Activated CD8-positive, alpha-beta memory T cell treated with anti-CD3 and anti-CD28 coated beads, Interleukin-2, amount 50 U/mL, for 4 hours (primary cell): ENCODE results near the gene C12orf75.
A peak's percentile ranks its signal among the peaks of the same experiment; 100 is the strongest.
"Not testable (repeated sequence)": the region's sequence is repeated elsewhere in the genome, so short reads cannot be mapped to it uniquely, and the experiment has no call there.

Source experiments
- DNase-seq: peaks from one replicate; pipeline ENCODE4 v3.0.0-alpha.2; 2020

The C12orf75 gene

DNA sequence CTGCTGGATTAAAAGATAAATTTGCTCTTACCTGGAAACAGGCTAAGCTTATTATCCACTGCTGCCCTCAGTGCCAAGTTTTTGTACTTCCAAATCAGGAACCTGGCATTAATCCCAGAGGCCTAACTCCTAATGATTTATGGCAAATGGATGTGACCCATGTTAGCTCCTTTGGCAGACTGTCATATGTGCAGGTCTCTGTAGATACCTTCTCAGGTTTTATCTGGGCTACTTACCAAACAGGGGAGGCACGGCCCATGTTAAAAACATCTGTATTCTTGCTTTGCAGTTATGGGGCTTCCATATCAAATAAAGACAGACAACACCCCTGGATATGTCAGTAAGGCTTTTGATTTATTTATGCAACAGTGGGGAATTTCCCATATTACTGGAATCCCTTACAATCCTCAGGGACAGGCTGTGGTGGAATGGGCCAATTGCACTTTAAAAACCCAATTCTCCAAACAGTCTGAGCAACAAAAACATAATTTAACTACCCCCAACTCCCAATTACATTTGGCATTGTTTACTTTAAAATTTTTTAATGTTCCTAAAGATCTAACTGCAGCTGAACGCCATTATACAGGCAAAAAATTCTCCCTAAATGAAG is 19.9 kb upstream of the C12orf75 start:
- not testable (repeated sequence) for DNase-seq

DNA sequence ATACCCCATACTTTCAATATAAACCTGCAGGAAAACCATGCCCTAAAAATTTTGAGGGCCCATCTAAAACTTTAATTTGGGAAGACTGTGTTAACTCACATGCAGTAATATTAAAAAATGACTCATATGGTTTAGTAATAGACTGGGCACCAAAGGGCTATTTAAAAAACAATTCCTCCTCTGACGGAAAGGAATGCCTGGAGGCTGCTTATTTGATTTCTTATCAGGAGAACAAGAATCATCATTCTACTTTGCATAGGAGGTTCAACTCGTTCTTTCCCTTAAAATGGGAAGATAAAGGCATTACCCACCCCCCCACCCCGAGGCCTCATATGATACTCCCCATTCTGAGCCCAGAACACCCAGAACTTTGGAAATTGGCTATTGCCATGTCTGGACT is 18.6 kb upstream of the C12orf75 start:
- not testable (repeated sequence) for DNase-seq

DNA sequence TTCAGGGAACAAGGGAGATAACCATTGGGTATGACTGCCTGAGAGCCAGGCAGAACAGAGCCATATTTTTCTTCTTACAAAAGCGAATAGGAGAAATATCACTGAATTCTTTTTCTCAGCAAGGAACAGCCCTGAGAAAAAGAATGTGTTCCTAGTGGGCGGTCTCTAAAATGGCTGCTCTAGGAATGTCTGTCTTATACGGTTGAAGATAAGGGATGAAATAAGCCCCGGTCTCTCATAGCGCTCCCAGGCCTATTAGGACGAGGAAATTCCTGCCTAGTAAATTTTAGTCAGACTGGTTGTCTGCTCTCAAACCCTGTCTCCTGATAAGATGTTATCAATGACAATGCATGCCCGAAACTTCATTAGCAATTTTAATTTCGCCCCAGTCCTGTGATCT is 16.7 kb upstream of the C12orf75 start:
- not testable (repeated sequence) for DNase-seq

DNA sequence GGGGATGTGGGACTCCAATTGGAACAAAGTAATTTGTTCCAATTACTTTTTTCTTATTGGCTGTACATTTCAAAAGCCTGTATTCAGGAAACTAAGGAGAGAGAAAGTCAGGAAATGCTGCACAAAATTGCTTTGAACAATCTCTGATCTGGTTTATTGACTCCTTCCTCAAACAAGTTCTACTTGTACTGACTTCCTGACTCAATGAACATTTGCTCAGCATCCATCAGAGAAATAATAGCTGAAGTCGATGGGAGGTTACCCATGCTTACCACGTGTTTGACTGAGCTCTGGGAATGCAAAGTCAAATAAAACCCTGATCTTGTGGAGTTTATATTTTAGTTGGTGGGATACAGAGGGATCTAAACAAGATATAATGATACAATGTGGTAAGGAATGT is 15.4 kb upstream of the C12orf75 start:
- no peak for DNase-seq

DNA sequence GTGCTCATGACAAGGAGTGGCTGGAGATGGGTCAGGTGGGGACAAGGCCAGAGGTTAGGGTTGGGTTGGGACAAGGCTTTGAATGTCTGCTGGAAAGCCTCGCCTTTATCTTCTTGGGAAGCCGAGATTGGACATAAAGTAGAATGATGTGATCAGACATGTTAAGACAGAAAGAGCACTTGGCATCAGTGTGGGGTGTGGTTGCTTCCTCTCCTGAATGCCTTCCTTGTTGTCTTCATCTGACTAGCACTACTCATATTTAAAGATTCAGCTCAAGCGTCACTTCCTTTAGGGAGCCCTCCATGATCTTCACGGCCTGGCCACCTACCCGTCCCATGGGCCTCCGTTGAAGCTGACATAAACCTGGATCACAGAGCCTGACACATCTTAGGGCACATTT is 14.8 kb upstream of the C12orf75 start:
- no peak for DNase-seq

DNA sequence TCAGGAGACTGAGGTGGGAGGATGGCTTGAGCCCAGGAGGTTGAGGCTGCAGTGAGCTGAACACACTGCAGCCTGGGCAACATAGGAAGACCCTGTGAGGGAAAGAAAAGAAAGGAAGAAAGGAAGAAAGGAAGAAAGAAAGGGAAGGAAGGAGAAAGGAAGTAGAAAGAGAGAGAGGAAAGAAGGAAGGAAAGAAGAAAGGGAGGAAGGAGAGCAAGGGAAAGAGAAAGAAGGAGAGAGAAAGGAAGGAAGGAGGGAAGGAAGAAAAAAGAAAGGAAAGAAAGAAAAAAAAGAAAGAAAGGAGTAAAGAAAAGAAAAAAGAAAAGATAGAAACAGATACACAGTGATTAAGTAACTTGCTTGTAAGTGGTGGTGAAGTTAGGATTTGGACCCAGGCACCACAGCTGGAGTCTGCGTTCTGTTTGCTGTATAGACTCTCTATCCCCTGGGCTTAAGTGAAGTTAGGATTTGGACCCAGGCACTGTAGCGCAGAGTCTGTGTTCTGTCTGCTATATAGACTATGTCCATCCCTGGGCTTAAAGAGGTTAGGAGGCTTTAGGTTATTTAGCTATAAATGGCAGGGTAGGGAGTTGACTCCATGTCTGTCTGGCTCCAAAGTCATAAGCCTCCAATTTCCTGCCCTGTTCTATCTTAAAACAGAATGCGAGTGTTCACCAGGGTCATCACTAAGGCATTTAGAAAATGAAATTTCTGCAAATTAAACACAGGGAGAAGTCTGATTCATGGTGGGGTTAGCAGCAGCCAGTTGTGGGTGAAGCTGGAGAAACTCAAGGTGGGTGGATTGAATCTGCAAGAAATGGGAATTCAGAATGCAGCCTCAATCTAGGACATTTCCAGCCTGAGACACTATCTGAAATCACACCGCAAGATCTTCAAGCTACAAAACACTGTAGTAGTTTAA is 13.3 kb upstream of the C12orf75 start:
- no peak for DNase-seq

DNA sequence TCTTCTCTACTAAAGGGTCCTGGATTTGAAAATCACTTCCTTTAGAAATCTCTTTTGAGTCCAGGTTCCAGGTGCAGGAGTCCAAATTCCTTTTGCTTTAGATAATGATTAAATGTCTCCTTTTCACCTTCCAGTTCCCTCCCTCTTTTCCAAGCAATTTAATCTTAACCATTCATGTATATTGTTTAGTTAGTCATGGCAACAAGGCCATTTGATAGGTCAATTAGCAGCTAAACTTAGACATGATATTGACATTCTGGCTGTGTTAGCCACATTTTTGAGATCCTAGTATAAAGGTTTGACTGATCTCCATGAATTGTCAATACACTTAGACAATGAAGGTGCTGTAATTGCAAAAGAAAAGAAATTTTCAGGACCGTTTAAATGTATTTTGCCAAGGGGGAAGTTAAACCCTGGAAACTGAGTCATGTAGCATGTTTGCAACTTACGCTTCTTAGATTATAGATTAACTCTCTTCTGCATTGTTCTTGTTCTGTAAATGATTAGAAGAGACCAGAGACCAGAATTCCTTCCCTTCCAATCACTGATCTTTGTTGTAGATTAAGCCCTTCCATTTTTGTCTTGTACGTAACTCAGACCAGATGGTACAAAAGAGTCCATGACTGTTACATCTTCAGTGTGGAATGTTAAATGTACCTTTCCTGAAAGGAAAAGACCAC is 12.4 kb upstream of the C12orf75 start:
- no peak for DNase-seq

DNA sequence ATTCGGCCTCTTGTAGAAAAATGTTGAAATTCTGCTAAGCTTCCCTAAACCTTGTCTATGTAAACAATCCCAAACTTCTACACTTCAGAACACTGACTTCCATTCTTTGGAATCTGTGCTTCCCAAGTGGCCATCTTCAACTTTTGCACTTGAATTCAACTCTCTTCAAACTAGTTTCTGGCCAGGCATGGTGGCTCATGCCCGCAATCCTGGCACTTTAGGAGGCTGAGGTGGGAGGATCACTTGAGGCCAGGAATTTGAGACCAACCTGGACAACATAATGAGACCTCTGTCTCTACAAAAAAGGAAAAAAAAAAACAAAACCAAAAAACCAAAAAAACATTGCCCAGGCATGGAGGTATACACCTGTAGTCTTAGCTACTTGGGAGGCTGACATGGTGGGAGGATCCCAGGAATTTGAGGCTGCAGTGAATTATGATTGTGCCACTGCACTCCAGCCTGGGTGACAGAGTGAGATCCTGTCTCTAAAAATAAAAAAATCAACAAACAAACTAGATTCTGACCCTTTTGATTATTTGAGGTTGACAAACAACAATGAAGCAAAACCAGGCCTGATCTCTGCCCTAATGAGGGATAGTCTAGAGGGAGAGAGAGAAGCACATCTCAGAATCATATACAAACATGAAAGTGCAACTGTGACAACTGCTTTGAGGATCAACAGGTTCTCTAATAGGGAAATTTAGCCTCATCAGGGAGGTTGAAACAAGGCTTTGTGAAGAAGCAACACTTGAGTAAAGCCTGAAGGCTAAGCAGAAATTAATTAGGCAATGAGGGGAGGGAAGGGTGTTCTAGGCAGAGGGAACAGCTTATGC is 11.6 kb upstream of the C12orf75 start:
- DNase-seq, result no peak

DNA sequence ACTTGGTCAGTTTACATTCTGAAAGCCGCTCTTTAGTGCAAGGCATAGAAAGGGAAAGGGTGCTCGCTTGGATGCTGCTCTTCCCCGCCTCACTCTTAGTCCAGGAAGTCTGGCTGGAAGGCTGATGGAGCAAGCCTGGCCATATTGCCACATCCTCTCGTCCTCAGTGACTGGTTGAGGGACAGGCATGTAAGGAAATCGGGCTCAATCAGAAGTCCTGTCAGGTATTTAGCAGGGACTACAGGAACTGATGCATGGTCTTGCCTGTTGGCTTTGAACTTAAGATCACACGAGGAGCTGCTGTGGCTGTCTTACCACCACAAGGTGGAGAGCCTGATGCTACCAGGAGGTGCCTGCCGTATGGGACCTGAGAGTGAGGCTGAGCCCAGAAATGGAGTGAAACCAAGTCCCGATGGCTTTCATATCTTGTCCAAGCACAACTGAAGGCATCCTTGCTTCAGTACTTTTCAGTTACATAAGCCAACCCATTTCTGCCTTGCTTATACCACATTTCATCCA is 10.7 kb upstream of the C12orf75 start:
- peak; percentile 21 for DNase-seq

DNA sequence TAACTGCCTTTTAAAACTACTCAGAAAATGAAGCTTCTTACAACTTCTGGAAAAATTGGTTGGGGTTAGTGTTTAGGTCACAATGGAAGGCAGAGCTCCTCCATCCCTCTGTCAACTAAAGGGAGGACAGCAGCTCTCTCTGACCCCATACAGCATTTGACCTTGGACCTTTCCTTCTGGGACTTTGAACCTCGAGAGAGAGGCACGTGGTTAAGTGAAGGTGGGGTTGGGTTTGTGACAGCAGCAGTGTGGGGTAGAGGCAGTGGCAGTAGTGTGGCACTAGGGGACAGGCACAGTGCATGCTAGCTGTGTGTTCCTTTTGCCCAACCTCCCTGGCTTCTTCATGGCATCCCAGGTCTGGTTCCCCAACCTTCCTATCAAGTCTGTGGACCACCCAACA is 9.4 kb upstream of the C12orf75 start:
- no peak for DNase-seq

DNA sequence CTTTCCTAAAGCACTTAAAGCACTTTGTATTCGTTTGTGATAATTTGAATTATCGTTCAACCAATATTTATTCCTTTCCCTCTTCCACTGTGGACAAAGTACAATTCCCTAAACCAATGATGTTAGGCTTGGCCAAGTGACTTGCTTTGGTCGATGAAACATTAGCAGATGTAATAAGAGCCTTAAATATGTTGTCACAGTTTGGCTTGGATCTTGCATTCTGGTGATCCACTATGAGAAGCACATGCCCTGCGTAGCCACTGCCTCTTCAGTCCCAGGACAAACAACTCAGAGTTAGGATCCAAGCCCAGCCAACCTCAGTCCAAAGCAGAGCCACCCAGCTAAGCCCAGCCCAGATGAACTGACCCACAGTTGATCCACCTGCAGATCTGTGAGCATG is 8.4 kb upstream of the C12orf75 start:
- DNase-seq, result no peak

DNA sequence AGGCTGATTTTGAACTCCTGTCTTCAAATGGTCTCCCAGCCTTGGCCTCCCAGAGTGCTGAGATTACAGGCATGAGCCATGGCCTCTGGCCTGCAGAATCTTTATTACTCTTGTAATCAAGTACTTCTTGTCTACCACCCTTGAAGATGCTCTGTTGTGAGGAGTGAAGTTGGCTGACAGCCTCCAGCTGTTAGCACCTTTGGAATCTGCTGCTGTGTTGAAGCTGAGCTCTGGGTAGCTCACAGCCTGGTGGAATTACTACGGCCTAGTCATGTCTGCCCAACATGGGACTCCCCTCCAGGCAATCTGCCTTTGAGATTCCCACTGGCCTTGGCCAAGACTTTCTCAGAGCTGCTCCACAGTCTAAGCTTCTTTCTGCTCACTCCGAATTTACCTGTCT is 5.8 kb upstream of the C12orf75 start:
- DNase-seq, result no peak

DNA sequence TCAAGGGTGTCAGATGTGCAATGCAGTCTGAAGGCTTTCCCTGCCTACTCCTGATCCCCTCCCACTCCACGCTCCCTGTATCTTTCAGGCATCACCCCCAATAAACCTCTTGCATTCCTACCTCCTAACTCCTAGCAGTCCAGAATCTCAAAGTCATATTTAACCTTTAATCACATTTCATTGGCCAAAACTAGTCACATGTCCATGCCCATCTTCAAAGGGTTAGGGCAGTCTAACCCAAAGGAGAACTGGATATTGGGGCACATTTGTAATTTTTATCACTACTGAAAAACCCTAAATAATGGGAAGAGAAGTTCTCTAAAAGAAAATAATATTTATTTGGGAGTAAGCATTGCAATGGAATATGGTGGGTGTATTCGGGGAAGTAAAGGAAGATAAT is 5.4 kb upstream of the C12orf75 start:
- DNase-seq, result no peak

DNA sequence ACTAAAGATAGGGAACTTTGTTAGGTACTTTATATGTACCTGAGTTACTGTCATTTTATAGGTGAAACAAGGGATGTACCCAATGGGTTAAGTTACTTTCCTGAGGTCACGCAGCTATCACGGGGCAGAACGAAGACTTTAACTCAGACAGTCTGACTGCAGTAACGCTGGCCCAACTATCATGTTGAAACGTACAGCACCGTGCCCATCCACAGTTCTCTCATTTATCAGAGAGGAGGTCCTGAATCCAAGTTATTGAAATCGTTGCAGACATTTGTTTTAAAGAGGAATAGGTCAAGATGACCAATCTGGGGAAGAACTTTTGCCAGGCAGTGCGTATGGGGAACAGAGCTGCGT is 587 bp upstream of the C12orf75 start:
- DNase-seq, result no peak

DNA sequence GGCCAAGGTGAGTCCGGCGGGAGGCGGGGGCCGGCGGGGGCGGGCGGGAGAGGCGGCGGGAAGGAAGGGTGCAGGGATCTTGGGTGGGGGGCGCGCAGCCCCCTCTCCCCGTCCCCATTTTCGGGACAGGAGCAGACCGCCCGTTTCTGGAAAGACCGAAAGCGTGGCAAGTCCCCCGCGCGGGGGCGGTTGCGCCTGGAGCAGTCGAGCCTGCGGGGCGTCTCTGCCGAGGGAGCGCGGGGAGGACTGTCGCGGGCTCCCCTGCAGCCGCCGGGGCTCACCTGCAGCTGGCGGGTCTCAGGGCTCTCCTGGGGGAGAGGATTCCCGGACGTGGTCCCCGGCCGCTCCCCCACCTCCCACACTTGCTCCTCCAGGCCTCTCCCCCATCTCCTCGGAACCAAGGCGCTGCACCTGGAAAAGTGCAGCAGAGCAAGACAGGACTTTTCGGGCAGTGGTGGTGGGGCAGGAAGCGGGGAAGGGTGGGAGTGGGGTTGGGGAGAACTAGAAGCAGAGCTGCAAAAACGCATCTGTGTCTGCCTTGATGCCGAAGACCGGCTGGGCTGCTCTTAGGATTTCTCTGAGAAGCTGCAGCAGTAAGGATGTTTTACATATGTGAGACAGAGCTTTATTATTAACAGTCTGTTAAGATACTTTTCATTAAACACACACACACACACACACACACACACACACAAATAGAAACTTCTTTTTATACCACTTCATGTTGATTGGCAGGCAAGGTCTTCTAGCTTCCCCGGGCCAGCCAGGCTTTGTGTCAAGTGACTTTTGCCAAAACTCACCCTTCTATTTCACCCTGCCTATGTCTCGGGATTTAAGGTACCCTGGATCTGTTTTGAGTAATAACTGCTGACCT is 677 bp downstream of the C12orf75 start:
- peak; percentile 40 for DNase-seq

DNA sequence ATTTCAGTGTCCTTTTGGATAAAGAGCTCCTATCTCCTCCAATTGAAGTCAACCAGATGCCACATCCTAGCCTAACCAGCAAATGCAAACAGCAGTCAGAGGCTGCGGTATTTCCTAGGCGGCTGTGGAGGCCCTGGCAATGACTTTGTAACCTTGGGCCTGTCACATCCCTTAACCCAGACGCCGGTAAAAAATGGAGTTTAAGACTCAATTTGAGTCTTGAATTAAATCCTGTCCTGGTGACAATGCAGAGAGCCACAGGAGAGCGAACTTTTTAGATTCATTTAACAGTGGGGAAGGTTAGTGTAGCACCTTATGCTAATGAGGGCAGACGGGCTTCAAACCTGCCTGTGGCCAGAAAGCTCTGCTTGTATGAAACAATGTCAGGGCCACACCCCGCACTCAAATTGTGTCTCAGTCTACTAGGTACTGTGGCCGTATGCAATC is 1.3 kb downstream of the C12orf75 start:
- DNase-seq, result no peak

DNA sequence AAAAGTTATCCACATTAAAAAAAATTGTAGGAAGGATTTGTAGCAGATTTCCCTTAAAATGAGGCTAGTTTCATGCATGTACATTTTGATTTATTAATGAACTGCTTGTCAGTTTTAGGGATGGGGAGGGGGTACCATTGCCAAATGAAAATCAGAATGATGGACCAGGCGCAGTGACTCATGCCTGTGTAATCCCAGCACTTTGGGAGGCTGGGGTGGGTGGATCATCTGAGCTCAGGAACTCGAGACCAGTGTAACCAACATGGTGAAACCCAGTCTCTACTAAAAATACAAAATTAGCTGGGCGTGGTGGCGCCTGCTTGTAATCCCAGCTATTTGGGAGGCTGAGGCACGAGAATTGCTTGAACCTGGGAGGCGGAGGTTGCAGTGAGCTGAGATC is 1.8 kb downstream of the C12orf75 start:
- not testable (repeated sequence) for DNase-seq

DNA sequence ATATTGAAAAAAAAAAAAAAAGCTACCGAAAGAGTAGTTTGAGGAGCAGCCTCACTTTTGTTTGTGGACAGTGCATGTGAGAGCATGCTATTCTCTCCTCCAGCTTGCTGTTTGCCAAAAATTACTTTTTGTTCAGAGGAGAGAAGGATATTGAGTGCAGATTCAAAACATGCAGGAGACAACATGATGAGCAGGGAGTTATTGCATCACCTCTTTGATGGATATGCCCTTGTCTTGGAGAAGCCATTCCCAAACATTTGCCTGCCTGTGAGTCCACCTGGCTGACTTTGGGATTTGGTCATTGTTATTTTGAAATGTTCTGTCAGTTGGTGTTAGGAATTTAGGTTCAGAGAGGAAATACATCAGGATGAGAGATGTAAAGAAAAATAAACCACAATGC is 2.4 kb downstream of the C12orf75 start:
- no peak for DNase-seq

DNA sequence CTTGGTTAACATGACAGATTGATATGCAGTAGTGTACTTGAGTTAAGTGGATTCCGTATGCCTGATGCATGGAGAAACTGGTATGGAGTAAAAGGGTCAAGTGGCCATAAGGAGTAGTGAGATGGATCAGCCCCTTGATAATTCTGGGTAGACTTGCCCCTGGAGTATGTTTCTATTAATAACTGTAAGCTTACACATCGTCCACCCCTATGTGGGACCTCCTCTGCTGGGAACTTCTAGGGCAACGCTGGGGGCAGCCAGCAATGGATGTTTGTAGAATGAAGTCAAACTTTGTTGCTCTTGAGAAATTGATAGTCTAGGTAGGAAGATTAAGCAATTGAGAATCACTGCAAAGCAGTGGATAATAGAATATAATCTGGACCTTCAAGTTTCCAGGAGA is 3.5 kb downstream of the C12orf75 start:
- no peak for DNase-seq

DNA sequence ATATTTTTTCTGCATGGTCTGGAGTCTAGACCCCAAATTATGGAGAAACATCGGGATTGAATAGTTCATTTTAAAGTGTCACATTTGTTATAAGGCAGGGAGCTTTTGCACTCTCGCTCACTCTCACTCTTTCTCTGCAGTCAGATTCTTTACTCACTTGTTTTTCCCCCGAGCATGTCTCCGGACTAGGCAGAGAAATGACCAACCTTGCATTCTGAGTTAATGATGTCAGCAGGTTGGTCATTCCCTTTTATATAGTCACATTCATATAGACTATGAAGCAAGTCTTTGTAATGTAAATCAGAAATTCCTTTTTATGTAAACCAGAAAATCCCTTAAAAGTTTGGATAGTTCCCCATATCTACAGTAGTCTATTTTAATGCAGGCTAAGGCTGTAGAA is 4.1 kb downstream of the C12orf75 start:
- no peak for DNase-seq

DNA sequence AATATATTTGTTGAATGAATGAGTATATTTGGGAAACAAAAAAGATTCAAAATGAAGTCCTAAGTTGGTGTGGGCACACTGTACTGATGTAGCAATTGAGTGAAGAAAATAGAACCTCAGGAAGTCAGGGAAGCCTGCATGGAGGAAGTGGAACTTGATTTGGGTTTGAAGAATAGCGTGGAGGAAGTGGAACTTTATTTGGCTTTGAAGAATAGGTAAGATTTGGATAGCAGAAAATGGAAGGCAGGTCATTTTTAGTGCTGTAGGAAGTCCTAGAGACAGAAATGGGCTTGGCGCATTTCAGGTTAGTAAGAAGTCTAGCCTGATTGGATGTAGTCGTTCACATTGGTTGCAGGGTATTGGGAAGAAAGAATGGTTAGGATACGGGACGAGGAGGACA is 5.4 kb downstream of the C12orf75 start:
- DNase-seq, result no peak

DNA sequence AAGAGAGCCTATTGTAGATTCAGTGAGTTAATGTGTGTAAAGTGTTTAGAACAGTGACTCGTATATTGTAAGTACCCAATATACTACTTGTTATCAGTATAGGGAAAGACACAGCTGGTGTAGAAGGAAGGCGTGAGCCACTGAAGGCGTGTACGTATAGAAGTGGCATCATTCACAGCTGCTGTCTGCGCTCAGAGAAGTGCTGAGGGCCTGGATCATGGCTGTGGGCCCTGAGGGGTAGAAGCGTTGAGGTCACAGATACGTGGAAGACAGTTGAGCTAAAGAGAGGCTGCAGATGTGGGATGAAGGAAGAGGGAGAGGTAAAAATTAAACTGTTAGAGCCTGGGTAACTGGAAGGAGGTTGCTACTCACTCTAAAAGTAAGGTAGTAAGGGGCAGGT is 5.9 kb downstream of the C12orf75 start:
- DNase-seq, result no peak
